Measurements from ENCODE around the gene TMEM37. TPM values are rescaled to one million over a fixed set of nuclear protein-coding genes. Genes with fewer than 3 reads are reported as not detected.

TMEM37 gene
- polyA plus RNA-seq, 1 experiment: 0.63 TPM

DNA sequence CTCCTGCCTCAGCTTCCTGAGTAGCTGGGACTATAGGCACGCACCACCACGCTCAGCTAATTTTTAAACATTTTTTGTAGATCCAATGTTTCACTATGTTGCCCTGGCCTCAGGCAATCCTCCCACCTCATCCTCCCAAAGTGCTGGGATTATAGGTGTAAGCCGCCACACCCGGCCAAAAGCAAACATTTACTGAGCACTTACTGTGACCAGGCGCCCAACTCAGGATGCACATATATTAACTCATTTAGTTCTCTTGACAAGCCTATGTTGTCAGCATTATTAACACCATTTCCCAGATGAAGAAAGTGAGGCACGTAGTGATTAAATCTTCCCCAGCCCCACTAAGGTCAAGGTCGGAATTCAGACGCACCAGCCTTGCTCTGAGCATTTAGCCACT, 41.1 kb downstream of the TMEM37 start:
- ChIA-PET POLR2A (no interaction called here), CTCF (interaction anchor here (8.6 kb wide), 1 partner anchor 70 kb away, joined by 112 read pairs; no protein-coding TSS in a partner anchor)
- no peak for DNase-seq (ENCODE audit: low read depth)
- Histone ChIP-seq H3K27me3 (ENCODE audit: control insufficient read depth, insufficient read depth, low read length) (peaks cover 2% of the 10 kb centered on the region), H3K36me3 (ENCODE audit: control insufficient read depth, insufficient read depth, low read length) (no peaks in the 10 kb centered on the region), H3K4me3 (ENCODE audit: low read depth, low read length) (no peak overlapping the region)
- TF ChIP-seq, protein P1, sequence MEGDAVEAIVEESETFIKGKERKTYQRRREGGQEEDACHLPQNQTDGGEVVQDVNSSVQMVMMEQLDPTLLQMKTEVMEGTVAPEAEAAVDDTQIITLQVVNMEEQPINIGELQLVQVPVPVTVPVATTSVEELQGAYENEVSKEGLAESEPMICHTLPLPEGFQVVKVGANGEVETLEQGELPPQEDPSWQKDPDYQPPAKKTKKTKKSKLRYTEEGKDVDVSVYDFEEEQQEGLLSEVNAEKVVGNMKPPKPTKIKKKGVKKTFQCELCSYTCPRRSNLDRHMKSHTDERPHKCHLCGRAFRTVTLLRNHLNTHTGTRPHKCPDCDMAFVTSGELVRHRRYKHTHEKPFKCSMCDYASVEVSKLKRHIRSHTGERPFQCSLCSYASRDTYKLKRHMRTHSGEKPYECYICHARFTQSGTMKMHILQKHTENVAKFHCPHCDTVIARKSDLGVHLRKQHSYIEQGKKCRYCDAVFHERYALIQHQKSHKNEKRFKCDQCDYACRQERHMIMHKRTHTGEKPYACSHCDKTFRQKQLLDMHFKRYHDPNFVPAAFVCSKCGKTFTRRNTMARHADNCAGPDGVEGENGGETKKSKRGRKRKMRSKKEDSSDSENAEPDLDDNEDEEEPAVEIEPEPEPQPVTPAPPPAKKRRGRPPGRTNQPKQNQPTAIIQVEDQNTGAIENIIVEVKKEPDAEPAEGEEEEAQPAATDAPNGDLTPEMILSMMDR (IDR thresholded peaks at IDR 0.05; ENCODE audit: insufficient read depth, low read depth, low read length): no peak

DNA sequence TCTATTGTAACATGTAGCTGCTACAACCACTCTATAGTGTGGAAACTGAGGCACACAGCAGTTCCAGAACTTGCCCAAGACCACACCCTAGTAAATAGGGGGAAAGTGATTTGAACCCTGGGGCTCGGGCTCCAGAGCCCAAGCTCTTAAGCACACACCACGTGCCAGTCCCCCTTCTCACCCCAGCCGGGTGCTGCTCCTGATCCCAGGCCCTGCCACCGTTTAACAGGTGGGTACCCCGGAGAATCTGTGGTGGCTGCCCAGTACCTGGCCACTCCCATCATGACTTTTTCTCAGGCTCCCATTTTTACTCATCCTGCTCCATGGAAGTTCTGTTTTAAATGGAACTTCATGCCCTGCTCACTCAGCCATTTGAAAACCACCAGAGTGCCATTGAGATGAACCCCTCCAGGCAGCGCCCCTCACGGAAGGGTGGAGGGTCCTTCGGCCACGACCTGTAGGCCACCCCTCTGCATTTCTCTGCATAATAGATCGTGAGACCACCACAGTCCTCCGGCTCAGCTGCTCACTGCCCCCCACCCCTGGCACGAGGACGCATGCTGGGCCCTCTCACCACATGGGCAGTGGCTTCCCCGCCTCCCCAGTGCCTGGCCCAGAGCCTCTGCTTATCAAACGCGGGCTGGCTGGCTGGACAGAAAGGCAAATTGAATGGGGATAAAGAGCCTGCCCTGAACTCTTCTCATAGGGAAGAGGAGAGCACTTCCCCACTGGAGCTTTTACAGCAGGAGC, 42.1 kb downstream of the TMEM37 start:
- Histone ChIP-seq H3K27me3 (ENCODE audit: control insufficient read depth, insufficient read depth, low read length) (peaks cover 2% of the 10 kb centered on the region), H3K36me3 (ENCODE audit: control insufficient read depth, insufficient read depth, low read length) (no peaks in the 10 kb centered on the region), H3K4me3 (ENCODE audit: low read depth, low read length) (no peak overlapping the region)
- no peak for DNase-seq (ENCODE audit: low read depth)
- TF ChIP-seq, protein P1 (IDR thresholded peaks at IDR 0.05; ENCODE audit: insufficient read depth, low read depth, low read length): no peak
- CTCF ChIA-PET: interaction anchor here (8.6 kb wide), 1 partner anchor 71 kb away, joined by 112 read pairs; no protein-coding TSS in a partner anchor
- POLR2A ChIA-PET: no interaction called here

DNA sequence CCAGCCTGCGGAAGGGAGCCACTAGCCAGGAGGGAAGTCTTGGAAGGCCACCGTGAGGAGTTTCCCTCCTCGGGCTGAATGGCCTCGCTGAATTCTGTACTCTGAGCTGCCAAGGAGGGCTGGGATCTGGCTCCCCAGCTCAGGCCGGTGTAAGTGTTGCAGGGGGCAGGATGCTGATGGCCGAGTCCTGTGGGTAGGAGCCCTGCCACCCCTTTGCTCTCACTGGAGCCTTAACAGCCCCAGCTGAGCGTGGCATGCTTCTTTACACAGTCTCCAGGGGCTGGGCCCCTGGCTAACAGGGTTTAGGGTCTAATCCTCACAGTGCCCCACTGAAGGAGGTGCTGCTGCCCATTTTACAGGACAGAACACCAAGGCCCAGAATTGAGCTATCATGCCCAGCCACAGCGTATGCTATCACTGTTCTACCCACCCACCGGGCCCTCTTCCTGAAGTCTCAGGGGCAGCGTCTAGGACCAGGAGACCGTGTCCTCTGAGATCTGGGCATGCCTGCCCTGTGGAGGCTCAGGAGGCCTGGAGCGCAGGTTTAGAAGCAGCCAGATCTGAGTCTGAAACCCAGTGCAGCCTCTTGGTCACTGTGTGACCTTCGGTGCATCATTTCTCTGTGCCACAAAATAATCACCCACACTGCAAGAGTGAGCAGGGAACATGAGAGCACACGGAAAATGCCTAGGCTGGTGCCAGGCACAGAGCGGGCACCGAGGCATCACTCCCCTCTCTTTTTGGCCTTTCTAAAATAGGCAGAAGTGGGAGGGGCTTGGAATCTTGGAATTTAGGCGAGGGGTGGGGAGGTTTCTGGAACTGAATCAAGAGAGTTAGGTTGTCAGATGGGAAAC, 42.9 kb downstream of the TMEM37 start:
- no peaks in the 10 kb centered on the region for H3K36me3 ChIP-seq (ENCODE audit: control insufficient read depth, insufficient read depth, low read length)
- TF ChIP-seq, protein P1 (IDR thresholded peaks at IDR 0.05; ENCODE audit: insufficient read depth, low read depth, low read length): no peak
- ChIA-PET POLR2A (no interaction called here), CTCF (interaction anchor here (0.9 to 8.6 kb wide), 7 partner anchors 7 to 72 kb away, joined by 3 to 112 read pairs (median 23); no protein-coding TSS in a partner anchor)
- DNase-seq (ENCODE audit: low read depth): no peak
- peaks cover 2% of the 10 kb centered on the region for H3K27me3 ChIP-seq (ENCODE audit: control insufficient read depth, insufficient read depth, low read length)
- no peak overlapping the region for H3K4me3 ChIP-seq (ENCODE audit: low read depth, low read length)

DNA sequence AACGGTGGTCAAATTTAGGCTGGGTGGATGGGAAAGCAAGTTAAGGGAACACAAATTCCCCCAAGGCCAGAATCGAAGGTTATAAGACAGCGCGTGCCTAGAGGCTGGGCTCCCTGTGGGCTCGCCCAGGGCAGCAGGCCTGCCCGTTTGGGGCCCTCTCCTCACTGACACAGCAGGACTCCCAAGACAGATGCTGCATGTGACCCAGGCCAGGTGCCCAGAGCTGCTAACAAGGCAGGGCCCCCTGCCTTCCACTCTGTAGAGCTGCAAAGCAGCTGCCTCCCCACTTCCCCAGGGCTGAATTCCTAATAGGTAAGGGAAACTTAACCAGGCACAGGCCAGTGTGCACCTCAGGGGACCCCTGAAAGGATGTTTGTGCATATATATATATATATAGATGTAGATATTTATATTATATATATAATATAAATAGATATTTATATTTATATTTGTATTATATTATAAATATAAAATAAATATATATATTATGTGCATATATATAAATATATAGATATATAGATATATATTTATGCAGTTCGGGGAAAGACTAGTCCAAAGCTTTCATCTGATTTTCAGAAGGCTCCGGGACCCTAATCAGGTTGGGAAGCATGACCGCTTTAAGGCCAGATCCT, 43.7 kb downstream of the TMEM37 start:
- POLR2A ChIA-PET: no interaction called here
- CTCF ChIA-PET: interaction anchor here (0.9 to 8.6 kb wide), 13 partner anchors 8 to 323 kb away, joined by 3 to 112 read pairs (median 7); no protein-coding TSS in a partner anchor
- Histone ChIP-seq H3K36me3 (ENCODE audit: control insufficient read depth, insufficient read depth, low read length) (no peaks in the 10 kb centered on the region), H3K27me3 (ENCODE audit: control insufficient read depth, insufficient read depth, low read length) (peaks cover 2% of the 10 kb centered on the region), H3K4me3 (ENCODE audit: low read depth, low read length) (no peak overlapping the region)
- DNase-seq (ENCODE audit: low read depth): no peak
- TF ChIP-seq, protein P1 (IDR thresholded peaks at IDR 0.05; ENCODE audit: insufficient read depth, low read depth, low read length): no peak

All from BJ (cell line).